Bronchial epithelial cell (primary cell): ENCODE measurements around the gene PHACTR1. TPM values are rescaled to one million over a fixed set of nuclear protein-coding genes. Genes with fewer than 3 reads are reported as not detected.

Experiments
- DNase-seq: peaks from one replicate; pipeline ENCODE4 v3.0.0-alpha.2; 2010; ENCODE audit warnings: low read depth
- FAIRE-seq: peaks from 2 replicates; lab custom pipeline; 2011; peaks lifted over from hg19 to GRCh38; lab: Jason Lieb, UNC
- H3K27me3 ChIP-seq: 2 replicates; pipeline ENCODE4 v1.5.1; 2011; ENCODE audit warnings: low read length; ENCODE audit not compliant: control insufficient read depth, insufficient read depth
- H3K36me3 ChIP-seq: 2 replicates; pipeline ENCODE4 v1.5.1; 2011; ENCODE audit warnings: low read length; ENCODE audit not compliant: control insufficient read depth, insufficient read depth
- H3K4me3 ChIP-seq: 2 replicates; pipeline ENCODE4 v1.5.1; 2011; ENCODE audit warnings: mild to moderate bottlenecking, low read depth, low read length, control low read depth
- total RNA-seq: library from RNA; depleted of rRNA; stranded (reverse); fragments of >200 nt; gene quantifications from 2 replicates; pipeline ENCODE4 v1.2.1, GENCODE V29; 2014
- TF ChIP-seq, protein P1 (sequence below): IDR thresholded peaks from 2 replicates; pipeline ENCODE4 v1.5.1; 2011; ENCODE audit warnings: mild to moderate bottlenecking, moderate library complexity, low read length, control low read depth, inconsistent platforms; ENCODE audit not compliant: insufficient read depth, severe bottlenecking

PHACTR1 gene
- total RNA-seq, 1 donor from 2014 or later = under 0.01 TPM

DNA sequence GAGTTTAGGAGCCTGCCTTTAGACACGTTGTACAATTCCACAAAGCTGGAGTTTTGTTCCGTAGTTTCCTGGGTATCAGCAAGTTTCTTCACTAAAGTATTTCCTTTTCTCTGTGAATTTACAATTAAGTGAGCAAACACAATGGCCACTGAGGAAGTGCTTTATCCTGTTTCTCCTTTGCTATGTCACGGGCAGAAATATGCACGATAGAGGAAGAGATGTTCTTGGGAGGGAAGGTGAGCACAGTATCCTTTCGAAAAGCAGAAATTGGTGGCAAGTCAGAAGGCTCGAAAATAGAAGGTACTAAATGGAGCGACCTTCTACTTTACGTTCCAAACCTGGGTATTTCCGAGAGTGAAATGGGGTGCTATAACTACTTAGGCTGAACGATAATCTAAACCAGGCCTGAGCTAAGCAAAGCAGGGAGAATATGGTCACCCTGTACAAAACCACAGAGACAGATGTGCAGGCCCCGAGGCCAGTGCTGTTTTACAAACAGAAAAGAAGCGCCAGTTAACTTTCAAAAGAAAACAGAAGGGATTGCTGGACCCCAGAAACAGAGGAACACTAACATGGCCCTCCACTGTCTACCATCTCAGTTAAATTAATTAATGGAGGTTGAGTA, 352.1 kb downstream of the PHACTR1 start:
- Histone ChIP-seq H3K36me3 (no peaks in the 10 kb centered on the region), H3K4me3 (no peak overlapping the region), H3K27me3 (no peaks in the 10 kb centered on the region)
- no peak for DNase-seq
- TF ChIP-seq, protein P1, sequence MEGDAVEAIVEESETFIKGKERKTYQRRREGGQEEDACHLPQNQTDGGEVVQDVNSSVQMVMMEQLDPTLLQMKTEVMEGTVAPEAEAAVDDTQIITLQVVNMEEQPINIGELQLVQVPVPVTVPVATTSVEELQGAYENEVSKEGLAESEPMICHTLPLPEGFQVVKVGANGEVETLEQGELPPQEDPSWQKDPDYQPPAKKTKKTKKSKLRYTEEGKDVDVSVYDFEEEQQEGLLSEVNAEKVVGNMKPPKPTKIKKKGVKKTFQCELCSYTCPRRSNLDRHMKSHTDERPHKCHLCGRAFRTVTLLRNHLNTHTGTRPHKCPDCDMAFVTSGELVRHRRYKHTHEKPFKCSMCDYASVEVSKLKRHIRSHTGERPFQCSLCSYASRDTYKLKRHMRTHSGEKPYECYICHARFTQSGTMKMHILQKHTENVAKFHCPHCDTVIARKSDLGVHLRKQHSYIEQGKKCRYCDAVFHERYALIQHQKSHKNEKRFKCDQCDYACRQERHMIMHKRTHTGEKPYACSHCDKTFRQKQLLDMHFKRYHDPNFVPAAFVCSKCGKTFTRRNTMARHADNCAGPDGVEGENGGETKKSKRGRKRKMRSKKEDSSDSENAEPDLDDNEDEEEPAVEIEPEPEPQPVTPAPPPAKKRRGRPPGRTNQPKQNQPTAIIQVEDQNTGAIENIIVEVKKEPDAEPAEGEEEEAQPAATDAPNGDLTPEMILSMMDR = no peak
- FAIRE-seq = no peak

DNA sequence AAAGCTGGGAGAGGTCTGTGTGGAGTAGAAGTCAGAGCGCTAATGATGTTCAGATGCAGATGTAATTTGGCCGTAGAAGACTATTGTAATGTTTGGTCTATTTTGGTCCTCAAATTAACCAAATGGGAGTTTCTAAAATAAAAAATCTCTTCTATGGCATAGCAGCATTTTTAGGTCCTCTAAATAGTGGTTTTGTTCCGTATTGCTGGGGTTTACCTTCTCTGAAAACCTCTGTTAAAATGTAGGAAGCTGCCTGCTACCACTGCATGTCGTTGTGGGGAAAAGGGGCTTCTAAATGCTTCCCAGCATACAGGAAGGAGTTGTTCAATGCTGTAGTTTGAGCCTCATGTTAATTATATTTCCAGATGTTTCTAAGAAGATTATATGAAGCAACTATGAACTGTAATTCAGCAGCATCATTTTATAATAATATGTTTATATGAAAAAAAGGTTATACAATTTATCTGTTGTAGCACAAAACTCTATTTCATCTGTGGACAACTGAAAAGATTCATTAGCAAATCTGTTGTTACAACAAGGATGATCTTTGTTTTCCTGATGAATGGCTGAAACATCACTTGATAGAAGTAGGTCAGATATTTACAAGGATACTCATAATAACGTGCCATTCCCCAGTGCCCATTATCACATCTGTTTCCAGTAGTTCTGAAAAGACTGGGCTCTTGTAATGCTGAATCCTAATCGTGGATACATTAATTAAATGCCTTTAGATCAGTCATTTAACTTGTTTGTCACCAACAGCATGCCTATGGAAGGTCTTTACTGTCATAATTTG, 355.2 kb downstream of the PHACTR1 start:
- FAIRE-seq (no peak), DNase-seq (no peak)
- TF ChIP-seq, protein P1 = no peak
- Histone ChIP-seq H3K36me3 (no peaks in the 10 kb centered on the region), H3K4me3 (no peak overlapping the region), H3K27me3 (no peaks in the 10 kb centered on the region)

DNA sequence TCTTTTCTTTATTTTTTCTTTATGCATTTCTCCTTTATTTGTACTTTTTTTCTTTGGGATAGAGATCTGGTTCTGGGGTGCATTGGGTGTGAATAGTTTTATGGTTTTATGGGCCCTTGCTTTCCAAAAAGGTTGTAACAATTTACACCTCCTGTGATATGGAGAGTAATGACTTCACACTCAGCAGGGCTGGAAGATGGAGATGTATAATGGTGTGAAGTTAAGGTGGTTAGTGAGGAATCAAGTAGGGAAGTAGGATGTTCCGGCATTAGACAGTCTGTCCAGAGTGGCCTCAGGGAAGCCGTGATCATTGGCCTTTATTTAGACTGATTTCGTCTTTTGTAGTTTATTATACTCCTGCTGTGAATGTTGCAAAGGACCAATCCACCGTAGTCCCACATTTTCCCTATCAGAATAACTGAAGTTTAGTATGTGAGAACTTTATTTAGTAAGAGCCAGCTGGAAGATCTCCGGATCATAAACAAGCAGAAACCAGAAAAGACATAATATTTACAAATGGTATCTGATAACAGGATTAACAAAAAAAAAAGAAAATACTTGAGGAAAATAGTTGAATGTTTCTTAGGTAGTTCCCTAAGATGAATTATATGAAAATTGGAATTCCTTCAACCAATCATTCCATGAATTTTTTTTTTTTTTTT, 356.2 kb downstream of the PHACTR1 start:
- Histone ChIP-seq H3K27me3 (no peaks in the 10 kb centered on the region), H3K4me3 (no peak overlapping the region), H3K36me3 (no peaks in the 10 kb centered on the region)
- TF ChIP-seq, protein P1 = no peak
- FAIRE-seq (no peak), DNase-seq (no peak)

DNA sequence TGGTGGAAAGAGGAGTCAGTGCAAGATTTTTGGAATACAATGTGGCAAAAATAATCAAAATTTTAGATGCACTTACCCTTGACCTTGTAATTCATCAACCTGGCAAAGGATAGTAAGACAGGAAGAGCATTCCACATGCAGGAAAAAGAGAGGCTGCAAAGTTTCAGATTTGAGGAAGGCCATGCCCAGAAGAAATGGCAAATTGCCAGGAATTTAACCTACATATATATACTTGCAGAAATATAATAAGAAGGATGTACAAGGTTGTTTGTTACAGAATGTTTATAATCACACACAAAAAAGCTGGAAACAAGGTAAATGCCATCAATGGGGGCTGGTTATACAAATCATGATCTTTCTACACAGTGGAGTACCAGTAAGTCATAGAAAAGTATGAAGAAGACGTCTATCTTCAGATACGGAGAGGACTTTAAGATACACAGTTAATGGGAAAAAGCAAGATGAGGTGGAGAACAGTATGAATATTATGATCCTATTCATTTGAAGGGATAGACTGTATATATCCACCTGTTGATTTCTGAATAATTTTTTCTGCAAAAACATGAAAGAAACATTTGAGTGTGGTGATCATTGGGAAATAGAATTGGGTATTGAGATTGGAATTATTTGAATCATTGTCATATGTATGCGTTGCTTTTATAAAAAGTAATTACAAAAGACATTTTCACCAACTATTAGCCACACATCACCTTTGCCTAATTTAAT, 358.0 kb downstream of the PHACTR1 start:
- no peaks in the 10 kb centered on the region for H3K27me3 ChIP-seq

DNA sequence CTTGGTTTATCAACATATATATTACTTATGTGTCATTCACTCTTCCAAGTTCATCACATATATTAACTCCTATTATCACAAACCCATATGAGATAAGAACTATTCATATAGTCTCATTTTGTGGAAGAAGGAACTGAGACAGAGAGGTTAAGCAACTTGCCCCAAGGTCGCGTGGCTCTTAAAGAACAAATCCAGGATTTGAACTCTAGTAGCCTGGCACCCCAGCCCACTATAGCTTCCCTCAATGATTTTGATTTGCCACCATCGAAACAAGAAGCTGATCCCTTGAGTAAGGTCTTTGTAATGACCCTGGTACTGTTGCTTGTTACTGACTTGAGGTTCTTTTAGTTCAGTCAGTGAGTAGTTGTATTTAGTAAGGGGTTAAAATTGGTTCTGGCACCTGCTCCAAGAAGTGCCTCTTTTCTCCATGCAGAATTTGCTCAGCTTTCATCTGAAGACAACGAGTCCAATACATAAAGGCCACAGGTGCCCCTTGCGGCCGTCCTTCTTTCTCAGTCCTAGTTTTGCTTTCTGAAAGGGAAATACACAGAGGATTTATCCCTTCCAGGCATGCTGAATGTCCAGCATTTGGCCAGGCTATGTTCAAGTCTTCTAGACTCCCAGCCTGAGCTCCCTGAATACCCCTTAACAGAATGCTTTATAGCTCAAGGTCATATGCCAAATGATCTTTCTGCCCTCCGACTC, 358.7 kb downstream of the PHACTR1 start:
- TF ChIP-seq, protein P1 = no peak
- H3K36me3 ChIP-seq = no peaks in the 10 kb centered on the region
- no peak overlapping the region for H3K4me3 ChIP-seq
- no peaks in the 10 kb centered on the region for H3K27me3 ChIP-seq
- no peak for DNase-seq
- no peak for FAIRE-seq

More for the DNA sequence above, 358.0 kb downstream of the PHACTR1 start:
- FAIRE-seq (no peak), DNase-seq (no peak)
- TF ChIP-seq, protein P1 = no peak
- Histone ChIP-seq H3K4me3 (no peak overlapping the region), H3K36me3 (no peaks in the 10 kb centered on the region)
